Medulla oblongata (tissue), 1 donor: Measurements from ENCODE around the gene CLASP1.
"Not testable (repeated sequence)": the region's sequence is repeated elsewhere in the genome, so short reads cannot be mapped to it uniquely, and the experiment has no call there.

Experiments
- DNase-seq: peaks from one replicate; pipeline ENCODE4 v3.0.0-alpha.2; 2015; ENCODE audit errors: extremely low spot score

CLASP1 gene

GRCh38 chr2:121582272-121582671 is 67.0 kb downstream of the CLASP1 start:
- DNase-seq: no peak

GRCh38 chr2:121579309-121579708 is 70.0 kb downstream of the CLASP1 start:
- DNase-seq: no peak

- DNase-seq: no peak
Observed at GRCh38 chr2:121577381-121577780, 71.9 kb downstream of the CLASP1 start.

- no peak for DNase-seq
Observed at GRCh38 chr2:121576263-121576662, 73.0 kb downstream of the CLASP1 start.

- no peak for DNase-seq
Observed at GRCh38 chr2:121575800-121576199, 73.5 kb downstream of the CLASP1 start.

- no peak for DNase-seq
Observed at GRCh38 chr2:121570667-121571055, 78.6 kb downstream of the CLASP1 start.

- DNase-seq: no peak
Observed at GRCh38 chr2:121570036-121570666, 79.1 kb downstream of the CLASP1 start.

- peak; percentile 77 for DNase-seq
Observed at GRCh38 chr2:121567957-121568409, 81.3 kb downstream of the CLASP1 start.

- no peak for DNase-seq
Observed at GRCh38 chr2:121567452-121567851, 81.8 kb downstream of the CLASP1 start.

GRCh38 chr2:121565389-121566250 is 83.6 kb downstream of the CLASP1 start:
- peak; percentile 36 for DNase-seq

GRCh38 chr2:121564905-121565304 is 84.4 kb downstream of the CLASP1 start:
- no peak for DNase-seq

GRCh38 chr2:121563754-121564153 is 85.5 kb downstream of the CLASP1 start:
- not testable (repeated sequence) for DNase-seq

- no peak for DNase-seq
Observed at GRCh38 chr2:121562269-121563176, 86.7 kb downstream of the CLASP1 start.

- DNase-seq: no peak
Observed at GRCh38 chr2:121561617-121562268, 87.5 kb downstream of the CLASP1 start.

GRCh38 chr2:121558329-121558728 is 90.9 kb downstream of the CLASP1 start:
- no peak for DNase-seq

- no peak for DNase-seq
Observed at GRCh38 chr2:121555008-121555407, 94.3 kb downstream of the CLASP1 start.

- not testable (repeated sequence) for DNase-seq
Observed at GRCh38 chr2:121552477-121553180, 96.6 kb downstream of the CLASP1 start.

GRCh38 chr2:121550669-121551068 is 98.6 kb downstream of the CLASP1 start:
- no peak for DNase-seq

- DNase-seq: no peak
Observed at GRCh38 chr2:121547646-121548045, 101.6 kb downstream of the CLASP1 start.

GRCh38 chr2:121545913-121546312 is 103.3 kb downstream of the CLASP1 start:
- no peak for DNase-seq

GRCh38 chr2:121545257-121545656 is 104.0 kb downstream of the CLASP1 start:
- no peak for DNase-seq
